GM12878 (cell line): ENCODE measurements around the gene GRAMD1C. TPM values are rescaled to one million over a fixed set of nuclear protein-coding genes. Genes with fewer than 3 reads are reported as not detected.

Experiments used
- ATAC-seq: fragments of 200-7000 bp; cut with Tn5 transposase; 3 replicates; pipeline ENCODE4 v1.9.1; 2020; ENCODE audit warnings: mild to moderate bottlenecking, moderate library complexity
- BruUV-seq: library from RNA; stranded (reverse); fragments of 400-500 nt; replicated peaks from 2 replicates; lab custom pipeline; 2021; lab: Mats Ljungman, UMichigan
- CTCF ChIA-PET: fragments of 300-600 bp; sonication (Branson Sonifier 250); formaldehyde crosslinking; extraction: SDS; loops from one replicate; lab custom pipeline; 2021; ENCODE audit warnings: inconsistent platforms; lab: Yijun Ruan, JAX
- POLR2A ChIA-PET: fragments of 350-600 bp; formaldehyde crosslinking; extraction: SDS; loops from one replicate; lab custom pipeline; 2021; ENCODE audit warnings: inconsistent platforms; lab: Charles Lee
- RAD21 ChIA-PET: fragments of 300-600 bp; sonication (Branson Sonifier 250); formaldehyde crosslinking; loops from one replicate; lab custom pipeline; 2023; ENCODE audit warnings: antibody characterized with exemption; ENCODE audit not compliant: unreplicated experiment; lab: Charles Lee
- SMC1A ChIA-PET: fragments of 300-600 bp; sonication (Branson Sonifier 250); formaldehyde crosslinking; loops from one replicate; lab custom pipeline; 2023; ENCODE audit not compliant: unreplicated experiment, uncharacterized antibody; lab: Charles Lee
- DNase-seq: peaks from one replicate; pipeline ENCODE4 v3.0.0-alpha.2; 2011; ENCODE audit warnings: low read depth, low spot score
- FAIRE-seq: peaks from 3 replicates; lab custom pipeline; 2011; peaks lifted over from hg19 to GRCh38; lab: Jason Lieb, UNC
- H2AFZ ChIP-seq: 2 replicates; pipeline ENCODE4 v1.6.0; 2011; ENCODE audit warnings: low read depth, low read length, control low read depth; ENCODE audit not compliant: control insufficient read depth
- H3K27ac ChIP-seq: 2 replicates; pipeline ENCODE4 v1.5.1; 2011; ENCODE audit warnings: control low read depth; ENCODE audit not compliant: control insufficient read depth, insufficient read depth
- H3K27me3 ChIP-seq, 2 experiments: replicated peaks in 1 of 2; 2 replicates each; pipeline versions ENCODE4 v1.6.0 to v1.6.1; 2011; ENCODE audit warnings: low read length in 1 of 2; ENCODE audit not compliant: control insufficient read depth in 2 of 2, insufficient read depth in 2 of 2
- H3K36me3 ChIP-seq, 2 experiments: 2 replicates each; pipeline ENCODE4 v1.5.1; 2011; ENCODE audit warnings: low read length in 1 of 2; ENCODE audit not compliant: control insufficient read depth in 2 of 2, insufficient read depth in 2 of 2
- H3K4me1 ChIP-seq: 2 replicates; pipeline ENCODE4 v1.6.1; 2011; ENCODE audit warnings: mild to moderate bottlenecking, low read length, moderate library complexity, mixed read lengths; ENCODE audit not compliant: control insufficient read depth, insufficient read depth
- H3K4me2 ChIP-seq: 2 replicates; pipeline ENCODE4 v1.6.0; 2011; ENCODE audit warnings: control low read depth; ENCODE audit not compliant: control insufficient read depth, insufficient read depth
- H3K4me3 ChIP-seq: fragments of 200-600 bp; sonication (generic); 2 replicates; pipeline ENCODE4 v1.5.1; 2016
- H3K79me2 ChIP-seq: 2 replicates; pipeline ENCODE4 v1.6.0; 2011; ENCODE audit warnings: low read length; ENCODE audit not compliant: control insufficient read depth, insufficient read depth
- H3K9ac ChIP-seq: 2 replicates; pipeline ENCODE4 v1.8.0; 2011; ENCODE audit warnings: low read length, control low read depth, mixed read lengths; ENCODE audit not compliant: control insufficient read depth, insufficient read depth
- H3K9me3 ChIP-seq: replicated peaks from 3 replicates; pipeline ENCODE4 v1.5.1; 2011; ENCODE audit warnings: mild to moderate bottlenecking, low read length; ENCODE audit not compliant: control insufficient read depth, insufficient read depth
- H4K20me1 ChIP-seq: 2 replicates; pipeline ENCODE4 v1.6.0; 2011; ENCODE audit not compliant: control insufficient read depth, insufficient read depth
- NFYB ChIP-seq: IDR thresholded peaks from 2 replicates; pipeline ENCODE4 v1.6.1; 2011; ENCODE audit warnings: low read depth, mild to moderate bottlenecking, low read length, improper control_type of control experiment, moderate library complexity; ENCODE audit not compliant: insufficient read depth
- POLR2AphosphoS5 ChIP-seq: IDR thresholded peaks from 2 replicates; pipeline ENCODE4 v1.6.1; 2011; ENCODE audit warnings: mild to moderate bottlenecking, low read length, inconsistent platforms
- SREBF1 ChIP-seq: IDR thresholded peaks from 2 replicates; pipeline ENCODE4 v1.6.1; 2012; ENCODE audit warnings: mild to moderate bottlenecking, low read length
- whole genome bisulfite sequencing: methylation state at CpG from one replicate; pipeline ENCODE4 v1.1.6; 2016; ENCODE audit warnings: low lambda C conversion rate; ENCODE audit not compliant: insufficient replicate concordance, insufficient coverage; ENCODE audit errors: missing lambda C conversion rate; 5-methylcytosine and 5-hydroxymethylcytosine counted together
- in situ Hi-C: fragments of 300-500 bp; cut with MboI; formaldehyde crosslinking; loops from 9 replicates; pipeline ENCODE4 v1.14.3; 2018; ENCODE audit warnings: mixed read lengths
- intact Hi-C: fragments of 100-400 bp; cut with micrococcal nuclease; formaldehyde crosslinking; loops from one replicate; pipeline ENCODE4 v1.14.2; 2022; ENCODE audit not compliant: unreplicated experiment
- polyA plus RNA-seq, 11 experiments: library from polyadenylated mRNA; depleted of rRNA in 4 of 11; unstranded in 6 of 11; stranded (reverse) in 5 of 11; fragments of >200 nt; fragmentation: Nextera tagmentation in 4 of 11; fragmentation: Illumina TruSeq in 1 of 11; extraction: Ambion mirVana in 4 of 11; extraction: Trizol in 1 of 11; gene quantifications; 1 replicate in 1 of 11; 2 replicates in 10 of 11; pipeline versions ENCODE4 v1.2.1 to v1.2.3, GENCODE V29; 2011 to 2016; ENCODE audit warnings: inconsistent platforms in 2 of 11, missing spikeins in 2 of 11, low read depth in 1 of 11
- total RNA-seq, 4 experiments: library from RNA; depleted of rRNA in 3 of 4; stranded (reverse); fragments of >200 nt in 3 of 4; fragmentation: Illumina TruSeq in 1 of 4; extraction: Trizol in 1 of 4; gene quantifications; 2 replicates each; pipeline versions ENCODE4 v1.2.1 to v1.2.3, GENCODE V29; 2013 to 2021
- TF ChIP-seq, protein P1 (sequence below): IDR thresholded peaks from 2 replicates; pipeline ENCODE4 v1.6.1; 2011; ENCODE audit warnings: borderline replicate concordance, low read depth, mild to moderate bottlenecking, moderate library complexity, low read length; ENCODE audit not compliant: insufficient read depth, poor library complexity, severe bottlenecking

The GRAMD1C gene
- total and polyA plus RNA-seq, 10 of the 15 experiments (the other 5 are each of a cell fraction or from before 2014, with no cell fraction given), result 3.2 to 9.2 (median 5.5) TPM

DNA sequence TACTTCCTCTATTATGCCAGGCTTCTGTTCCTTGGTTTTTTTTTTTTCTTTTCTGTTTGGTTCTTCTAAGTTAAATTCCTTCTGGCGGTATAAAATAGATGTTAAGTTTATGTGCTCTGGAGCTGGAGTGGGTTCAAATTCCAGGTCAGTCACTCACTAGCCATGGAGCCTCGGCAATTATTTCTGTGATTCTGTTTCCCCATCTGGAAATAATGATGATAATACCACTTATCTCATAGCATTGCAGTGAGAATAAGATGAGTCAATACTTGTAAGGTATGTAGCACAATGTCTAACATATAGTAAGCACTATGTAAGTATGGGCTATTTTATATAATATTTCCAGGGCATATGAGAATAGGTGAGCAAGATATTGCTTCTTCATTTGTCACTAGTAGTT lies 76.1 kb downstream of the GRAMD1C start:
- WGBS, result 56% methylated on average over 2 of the region's 2 CpGs
- TF ChIP-seq SREBF1, result no peak
- TF ChIP-seq, protein P1, sequence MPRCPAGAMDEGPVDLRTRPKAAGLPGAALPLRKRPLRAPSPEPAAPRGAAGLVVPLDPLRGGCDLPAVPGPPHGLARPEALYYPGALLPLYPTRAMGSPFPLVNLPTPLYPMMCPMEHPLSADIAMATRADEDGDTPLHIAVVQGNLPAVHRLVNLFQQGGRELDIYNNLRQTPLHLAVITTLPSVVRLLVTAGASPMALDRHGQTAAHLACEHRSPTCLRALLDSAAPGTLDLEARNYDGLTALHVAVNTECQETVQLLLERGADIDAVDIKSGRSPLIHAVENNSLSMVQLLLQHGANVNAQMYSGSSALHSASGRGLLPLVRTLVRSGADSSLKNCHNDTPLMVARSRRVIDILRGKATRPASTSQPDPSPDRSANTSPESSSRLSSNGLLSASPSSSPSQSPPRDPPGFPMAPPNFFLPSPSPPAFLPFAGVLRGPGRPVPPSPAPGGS, result peak; percentile 26
- H3K27me3 ChIP-seq, result no peaks in the 10 kb centered on the region
- in situ Hi-C loops (loop anchor here (5.0 to 10.0 kb wide), 3 partner anchors 72 to 420 kb away; no protein-coding TSS in a partner anchor), intact Hi-C loops (no loop called here)
- ChIA-PET CTCF (interaction anchor here (1.0 to 3.7 kb wide), 10 partner anchors 14 to 337 kb away, joined by 4 to 84 read pairs (median 10); partner anchors contain the start of gene GRAMD1C), RAD21 (interaction anchor here (0.6 to 3.6 kb wide), 4 partner anchors 71 to 337 kb away, joined by 3 to 45 read pairs (median 10); partner anchors contain the start of gene NAA50), POLR2A (no interaction called here), SMC1A (interaction anchor here (0.7 to 10.4 kb wide), 13 partner anchors 8 to 626 kb away, joined by 3 to 108 read pairs (median 3); partner anchors contain the start of gene GRAMD1C)
- ATAC-seq (no peak), FAIRE-seq (no peak), DNase-seq (no peak)
- H3K27ac ChIP-seq, result no peak overlapping the region
- H4K20me1 ChIP-seq, result no peaks in the 10 kb centered on the region
- H3K4me2 ChIP-seq, result no peak overlapping the region
- no peak overlapping the region for H3K9ac ChIP-seq
- H3K9me3 ChIP-seq, result no peaks in the 10 kb centered on the region
- H3K4me3 ChIP-seq, result no peak overlapping the region
- no peaks in the 10 kb centered on the region for H3K4me1 ChIP-seq
- H2AFZ ChIP-seq, result no peak overlapping the region
- no peaks in the 10 kb centered on the region for H3K36me3 ChIP-seq
- no peaks in the 10 kb centered on the region for H3K79me2 ChIP-seq
- no TSS peak for BruUV-seq

DNA sequence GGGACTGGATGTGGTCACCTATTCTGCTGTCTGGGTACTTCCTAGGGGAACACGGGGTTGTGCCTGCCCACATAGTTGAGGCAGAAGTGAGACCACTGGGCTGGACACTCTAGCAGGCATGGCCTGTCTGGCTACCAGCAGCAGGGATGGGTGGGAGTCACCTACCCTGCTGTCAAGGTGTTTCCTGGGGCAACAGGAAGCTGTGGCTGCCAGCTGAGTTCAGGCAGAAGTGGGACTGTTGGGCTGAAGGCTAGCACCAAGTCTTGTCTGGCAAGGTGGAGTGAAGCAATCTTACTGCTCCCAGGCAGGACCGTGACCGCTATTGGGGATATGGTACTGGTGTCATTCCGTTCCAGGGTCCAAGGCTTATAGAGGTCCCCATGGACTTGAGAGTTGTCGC lies 89.0 kb downstream of the GRAMD1C start:
- RAD21 ChIA-PET, result interaction anchor here (0.6 kb wide), 1 partner anchor 259 kb away, joined by 3 read pairs; no protein-coding TSS in a partner anchor
- CTCF ChIA-PET, result no interaction called here
- H3K4me1 ChIP-seq, result no peaks in the 10 kb centered on the region
- no peak for FAIRE-seq
- TF ChIP-seq NFYB (no peak), POLR2AphosphoS5 (no peak)
- TF ChIP-seq, all 136 proteins: peak for 0
- no peaks in the 10 kb centered on the region for H3K79me2 ChIP-seq
- H3K27me3 ChIP-seq, result peaks cover 0 to 2% of the 10 kb centered on the region in 2 experiments; a peak in 1 of 4 replicates
- POLR2A ChIA-PET, result no interaction called here
- H3K4me2 ChIP-seq, result no peak overlapping the region
- SMC1A ChIA-PET, result interaction anchor here (1.0 kb wide), 1 partner anchor 9 kb away, joined by 5 read pairs; no protein-coding TSS in a partner anchor
- peaks cover 2% of the 10 kb centered on the region; the same call in 1 of the 3 replicates for H3K9me3 ChIP-seq
- intact Hi-C loops (no loop called here), in situ Hi-C loops (no loop called here)
- no peak overlapping the region for H2AFZ ChIP-seq
- DNase-seq (no peak), ATAC-seq (no peak)
- no peak overlapping the region for H3K9ac ChIP-seq
- H3K36me3 ChIP-seq, result no peaks in the 10 kb centered on the region
- no peaks in the 10 kb centered on the region for H4K20me1 ChIP-seq
- H3K4me3 ChIP-seq, result no peak overlapping the region
- no peak overlapping the region for H3K27ac ChIP-seq
- no TSS peak for BruUV-seq
- 33% methylated on average over 5 of the region's 5 CpGs for WGBS
